ENCODE results near the gene PRKACA.

- TF ChIP-seq POLR2AphosphoS5 (IDR thresholded peaks at IDR 0.05; ENCODE audit: borderline replicate concordance, low read depth, low read length) (no peak), EZH2 (IDR thresholded peaks at IDR 0.05) (no peak), FOXP2 (optimal IDR thresholded peaks at IDR 0.05; ENCODE audit: control extremely low read depth, extremely low read length, insufficient read depth) (no peak)
Measured at GRCh38 chr19:14116525-14116917, 1.0 kb downstream of the PRKACA start.
